ENCODE measurements around the gene F8A2.
"Not testable (repeated sequence)": the region's sequence is repeated elsewhere in the genome, so short reads cannot be mapped to it uniquely, and the experiment has no call there.

F8A2 gene

GRCh38 chrX:155349448-155349847 is 32.4 kb upstream of the F8A2 start:
- not testable (repeated sequence) for H3K9ac ChIP-seq (ENCODE audit: low read depth, low read length, poor library complexity, severe bottlenecking); H3K9me2 ChIP-seq (replicated peaks; ENCODE audit: low read depth, low read length); H4K20me1 ChIP-seq (ENCODE audit: insufficient read depth, low read length, poor library complexity, severe bottlenecking); H3F3A ChIP-seq (ENCODE audit: low read depth); H3K9me3 ChIP-seq (ENCODE audit: insufficient read depth, low read depth, low read length); H3K4me1 ChIP-seq (ENCODE audit: insufficient read depth, low read length, poor library complexity, severe bottlenecking); H3K4me3 ChIP-seq (ENCODE audit: low read length, poor library complexity, severe bottlenecking); H3K27me3 ChIP-seq (ENCODE audit: insufficient read depth, low read length, poor library complexity, severe bottlenecking); H3K36me3 ChIP-seq (ENCODE audit: insufficient read depth, low read length); H2AFZ ChIP-seq (ENCODE audit: low read length); H3K4me2 ChIP-seq (ENCODE audit: low read depth, low read length, poor library complexity, severe bottlenecking); H3K79me2 ChIP-seq (ENCODE audit: insufficient read depth, low read length)

DNA sequence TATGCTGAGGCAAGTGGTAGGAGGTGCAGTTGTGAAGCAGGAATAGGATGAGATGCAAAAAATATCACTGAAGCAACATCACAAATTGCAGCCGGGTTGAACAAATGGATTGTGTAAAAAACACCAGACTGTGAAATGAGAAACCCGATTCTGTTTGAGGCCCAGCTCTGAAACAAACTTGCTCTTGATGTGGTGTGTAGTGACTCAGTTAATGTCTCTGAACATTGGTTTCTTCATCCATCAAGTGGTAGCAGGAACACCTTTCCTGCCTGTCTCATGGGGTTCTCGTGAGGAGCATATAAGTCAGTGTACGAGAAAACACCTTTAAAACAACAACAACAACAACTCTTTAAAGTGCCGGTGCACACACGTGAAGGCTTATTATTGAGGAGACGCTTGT is 18.2 kb upstream of the F8A2 start:
- not testable (repeated sequence) for H3K27me3 ChIP-seq (ENCODE audit: insufficient read depth, low read length, poor library complexity, severe bottlenecking)

DNA sequence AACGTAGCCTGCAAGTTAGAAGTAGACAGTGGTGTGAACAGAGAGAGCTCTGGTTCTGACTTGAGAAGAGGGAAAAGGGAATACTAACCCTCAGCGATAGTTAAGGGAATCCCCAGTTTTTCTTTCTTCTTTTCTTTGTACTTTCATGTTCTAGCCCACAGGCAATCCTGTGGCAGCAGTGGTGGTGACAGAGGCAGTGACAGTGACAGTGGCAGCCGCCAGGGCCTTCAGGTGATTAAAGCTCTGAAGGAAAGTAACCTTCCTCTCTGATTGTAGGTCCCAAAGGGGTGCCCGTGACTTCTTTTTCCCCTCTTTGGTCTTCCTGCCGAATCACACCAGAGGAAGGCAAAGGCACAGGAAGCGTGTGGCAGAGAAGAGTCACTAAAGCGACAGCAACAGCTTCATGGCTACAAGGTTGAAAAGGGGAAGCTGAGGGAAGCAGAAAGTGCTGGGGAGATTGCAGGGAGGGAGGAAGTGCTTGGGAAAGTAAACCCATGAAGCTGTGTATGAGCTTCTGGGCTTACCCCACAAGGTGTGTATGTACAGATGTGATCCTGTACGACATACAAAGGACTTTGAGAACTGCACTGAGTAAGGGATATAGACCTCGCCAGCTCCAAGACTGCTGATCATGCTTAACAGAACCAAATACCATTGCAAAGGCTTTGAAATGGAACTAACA is 8.0 kb upstream of the F8A2 start:
- not testable (repeated sequence) for H3K36me3 ChIP-seq (ENCODE audit: insufficient read depth, low read length); H3K4me2 ChIP-seq (ENCODE audit: low read depth, low read length, poor library complexity, severe bottlenecking); H3K9me3 ChIP-seq (ENCODE audit: insufficient read depth, low read depth, low read length); H3K4me3 ChIP-seq (ENCODE audit: low read length, poor library complexity, severe bottlenecking); H2AFZ ChIP-seq (ENCODE audit: low read length); H4K20me1 ChIP-seq (ENCODE audit: insufficient read depth, low read length, poor library complexity, severe bottlenecking); H3F3A ChIP-seq (ENCODE audit: low read depth); H3K79me2 ChIP-seq (ENCODE audit: insufficient read depth, low read length); H3K9ac ChIP-seq (ENCODE audit: low read depth, low read length, poor library complexity, severe bottlenecking); H3K27me3 ChIP-seq (ENCODE audit: insufficient read depth, low read length, poor library complexity, severe bottlenecking); H3K9me2 ChIP-seq (replicated peaks; ENCODE audit: low read depth, low read length); H3K4me1 ChIP-seq (ENCODE audit: insufficient read depth, low read length, poor library complexity, severe bottlenecking)

More for the DNA sequence above, 18.2 kb upstream of the F8A2 start:
- not testable (repeated sequence) for H3K9ac ChIP-seq (ENCODE audit: low read depth, low read length, poor library complexity, severe bottlenecking); H3K79me2 ChIP-seq (ENCODE audit: insufficient read depth, low read length); H3K4me3 ChIP-seq (ENCODE audit: low read length, poor library complexity, severe bottlenecking); H3F3A ChIP-seq (ENCODE audit: low read depth); H3K4me2 ChIP-seq (ENCODE audit: low read depth, low read length, poor library complexity, severe bottlenecking); H2AFZ ChIP-seq (ENCODE audit: low read length); H3K4me1 ChIP-seq (ENCODE audit: insufficient read depth, low read length, poor library complexity, severe bottlenecking); H3K36me3 ChIP-seq (ENCODE audit: insufficient read depth, low read length); H3K9me3 ChIP-seq (ENCODE audit: insufficient read depth, low read depth, low read length); H4K20me1 ChIP-seq (ENCODE audit: insufficient read depth, low read length, poor library complexity, severe bottlenecking); H3K9me2 ChIP-seq (replicated peaks; ENCODE audit: low read depth, low read length)

- H3K36me3 ChIP-seq (ENCODE audit: insufficient read depth, low read length); H3K4me3 ChIP-seq (ENCODE audit: low read length, poor library complexity, severe bottlenecking); H3K9me2 ChIP-seq (replicated peaks; ENCODE audit: low read depth, low read length); H3K9me3 ChIP-seq (ENCODE audit: insufficient read depth, low read depth, low read length); H3K4me2 ChIP-seq (ENCODE audit: low read depth, low read length, poor library complexity, severe bottlenecking); H3K4me1 ChIP-seq (ENCODE audit: insufficient read depth, low read length, poor library complexity, severe bottlenecking); H3K9ac ChIP-seq (ENCODE audit: low read depth, low read length, poor library complexity, severe bottlenecking); H3F3A ChIP-seq (ENCODE audit: low read depth); H2AFZ ChIP-seq (ENCODE audit: low read length); H4K20me1 ChIP-seq (ENCODE audit: insufficient read depth, low read length, poor library complexity, severe bottlenecking); H3K79me2 ChIP-seq (ENCODE audit: insufficient read depth, low read length); H3K27me3 ChIP-seq (ENCODE audit: insufficient read depth, low read length, poor library complexity, severe bottlenecking): not testable (repeated sequence)
Measured at GRCh38 chrX:155379802-155380201, 2.1 kb upstream of the F8A2 start.

DNA sequence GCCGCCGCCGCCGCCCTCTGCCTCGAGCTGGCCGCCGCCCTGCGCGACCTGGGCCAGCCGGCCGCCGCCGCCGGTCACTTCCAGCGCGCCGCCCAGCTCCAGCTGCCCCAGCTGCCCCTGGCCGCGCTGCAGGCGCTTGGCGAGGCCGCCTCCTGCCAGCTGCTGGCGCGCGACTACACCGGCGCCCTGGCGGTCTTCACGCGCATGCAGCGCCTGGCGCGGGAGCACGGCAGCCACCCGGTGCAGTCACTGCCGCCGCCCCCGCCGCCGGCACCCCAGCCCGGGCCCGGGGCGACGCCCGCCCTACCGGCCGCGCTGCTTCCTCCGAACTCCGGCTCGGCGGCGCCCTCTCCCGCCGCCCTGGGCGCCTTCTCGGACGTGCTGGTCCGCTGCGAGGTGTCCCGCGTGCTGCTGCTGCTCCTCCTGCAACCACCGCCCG is 653 bp downstream of the F8A2 start:
- not testable (repeated sequence) for H3K9me3 ChIP-seq (ENCODE audit: insufficient read depth, low read depth, low read length); H3K27me3 ChIP-seq (ENCODE audit: insufficient read depth, low read length, poor library complexity, severe bottlenecking); H3K4me1 ChIP-seq (ENCODE audit: insufficient read depth, low read length, poor library complexity, severe bottlenecking); H4K20me1 ChIP-seq (ENCODE audit: insufficient read depth, low read length, poor library complexity, severe bottlenecking); H3K9ac ChIP-seq (ENCODE audit: low read depth, low read length, poor library complexity, severe bottlenecking); H3K9me2 ChIP-seq (replicated peaks; ENCODE audit: low read depth, low read length); H2AFZ ChIP-seq (ENCODE audit: low read length); H3F3A ChIP-seq (ENCODE audit: low read depth); H3K4me2 ChIP-seq (ENCODE audit: low read depth, low read length, poor library complexity, severe bottlenecking); H3K79me2 ChIP-seq (ENCODE audit: insufficient read depth, low read length); H3K4me3 ChIP-seq (ENCODE audit: low read length, poor library complexity, severe bottlenecking); H3K36me3 ChIP-seq (ENCODE audit: insufficient read depth, low read length)

Measured in Loucy (cell line).